Right atrium auricular region (tissue), 2 donors: ENCODE measurements around the gene SIDT2. TPM values are rescaled to one million over a fixed set of nuclear protein-coding genes. Genes with fewer than 3 reads are reported as not detected.

Experiments
- DNase-seq: peaks from one replicate; pipeline ENCODE4 v3.0.0-alpha.2; 2019; ENCODE audit warnings: low spot score
- H3K27ac ChIP-seq, 2 donors: fragments of 200-600 bp; sonication (generic); 1 replicate in 1 of 2; 2 replicates in 1 of 2; pipeline ENCODE4 v1.5.1; 2016 to 2019
- H3K27me3 ChIP-seq, 2 donors: fragments of 200-600 bp; sonication (generic); one replicate each; pipeline versions ENCODE4 v1.5.1 to v1.6.0; 2017 to 2019
- H3K36me3 ChIP-seq: fragments of 200-600 bp; sonication (generic); one replicate; pipeline ENCODE4 v1.5.1; 2016
- H3K4me1 ChIP-seq, 2 donors: fragments of 200-600 bp; sonication (generic); one replicate each; pipeline versions ENCODE4 v1.5.1 to v1.6.0; 2017 to 2019
- H3K4me3 ChIP-seq, 2 donors: fragments of 200-600 bp; sonication (generic); 1 replicate in 1 of 2; 2 replicates in 1 of 2; pipeline ENCODE4 v1.5.1; 2017 to 2019; ENCODE audit warnings: mild to moderate bottlenecking in 1 of 2, moderate library complexity in 1 of 2
- H3K9me3 ChIP-seq, 2 donors: fragments of 200-600 bp; sonication (generic); one replicate each; pipeline ENCODE4 v1.5.1; 2019
- CTCF ChIP-seq, 2 donors: fragments of 200-600 bp; sonication (generic); IDR thresholded peaks; one replicate each; pipeline ENCODE4 v1.5.1; 2019; ENCODE audit warnings: antibody characterized with exemption in 2 of 2
- total RNA-seq, 2 donors: library from RNA; depleted of rRNA; stranded (reverse); fragments of >200 nt; gene quantifications; one replicate each; pipeline ENCODE4 v1.1.0, GENCODE V29; 2016

Gene SIDT2
- total RNA-seq, 2 donors from 2014 or later = 19.1 to 33.0 TPM

- peaks cover 0 to 43% of the 10 kb centered on the region in 2 donors for H3K4me1 ChIP-seq
- H3K36me3 ChIP-seq = peaks cover 12% of the 10 kb centered on the region
Measured at GRCh38 chr11:117143871-117144476, 34.6 kb upstream of the SIDT2 start, which contains the start of gene PAFAH1B2. Gene PAFAH1B2 (plus strand): TSS chr11:117144287. CDS start chr11:117152448, 8,161 bp downstream.

GRCh38 chr11:117144477-117145392, 33.8 kb upstream of the SIDT2 start:
- H3K4me1 ChIP-seq = peaks cover 0 to 45% of the 10 kb centered on the region in 2 donors
- peak; percentile 78 for DNase-seq
- no peaks in the 10 kb centered on the region for H3K9me3 ChIP-seq
- peak overlapping the region; percentile 96 for H3K27ac ChIP-seq
- H3K27me3 ChIP-seq = no peaks in the 10 kb centered on the region
- H3K36me3 ChIP-seq = peaks cover 12% of the 10 kb centered on the region
- peak overlapping the region; percentile 94 to 97 for H3K4me3 ChIP-seq
- no peak for TF ChIP-seq CTCF (IDR thresholded peaks at IDR 0.05)

More at GRCh38 chr11:117143871-117144476, 34.6 kb upstream of the SIDT2 start, which contains the start of gene PAFAH1B2:
- DNase-seq = peak; percentile 94
- no peak for TF ChIP-seq CTCF (IDR thresholded peaks at IDR 0.05)
- no peaks in the 10 kb centered on the region for H3K9me3 ChIP-seq
- peak within 1 kb of the TSS; percentile 96 for H3K27ac ChIP-seq
- peak within 1 kb of the TSS; percentile 94 to 97 for H3K4me3 ChIP-seq
- no peaks in the 10 kb centered on the region for H3K27me3 ChIP-seq

GRCh38 chr11:117145393-117145761, 33.2 kb upstream of the SIDT2 start:
- no peaks in the 10 kb centered on the region for H3K27me3 ChIP-seq
- peaks cover 0 to 48% of the 10 kb centered on the region in 2 donors for H3K4me1 ChIP-seq
- H3K27ac ChIP-seq = peak overlapping the region; percentile 96
- H3K36me3 ChIP-seq = peaks cover 12% of the 10 kb centered on the region
- no peak for TF ChIP-seq CTCF (IDR thresholded peaks at IDR 0.05)
- no peak for DNase-seq
- H3K9me3 ChIP-seq = no peaks in the 10 kb centered on the region
- peak overlapping the region; percentile 94 to 97 for H3K4me3 ChIP-seq

- TF ChIP-seq CTCF (IDR thresholded peaks at IDR 0.05) = no peak
- H3K36me3 ChIP-seq = peaks cover 12% of the 10 kb centered on the region
- DNase-seq = no peak
- no peaks in the 10 kb centered on the region for H3K9me3 ChIP-seq
- H3K4me1 ChIP-seq = peaks cover 0 to 51% of the 10 kb centered on the region in 2 donors
- H3K27ac ChIP-seq = peak overlapping the region in 1 of 2 donors; percentile 16
- no peak overlapping the region for H3K4me3 ChIP-seq
- H3K27me3 ChIP-seq = no peaks in the 10 kb centered on the region
Measured at GRCh38 chr11:117146521-117146920, 32.0 kb upstream of the SIDT2 start.

GRCh38 chr11:117152066-117152465, 26.5 kb upstream of the SIDT2 start:
- peaks cover 37% of the 10 kb centered on the region for H3K36me3 ChIP-seq
- no peaks in the 10 kb centered on the region for H3K9me3 ChIP-seq
- H3K4me1 ChIP-seq = peaks cover 0 to 49% of the 10 kb centered on the region in 2 donors
- no peak for TF ChIP-seq CTCF (IDR thresholded peaks at IDR 0.05)
- H3K4me3 ChIP-seq = no peak overlapping the region
- no peak for DNase-seq
- no peak overlapping the region for H3K27ac ChIP-seq
- no peaks in the 10 kb centered on the region for H3K27me3 ChIP-seq
